Amniotic epithelial cell (primary cell): ENCODE measurements around the gene SIGLEC10.

Source experiments
- DNase-seq: peaks from one replicate; pipeline ENCODE4 v3.0.0-alpha.2; 2010; ENCODE audit warnings: low read depth

Gene SIGLEC10

DNA sequence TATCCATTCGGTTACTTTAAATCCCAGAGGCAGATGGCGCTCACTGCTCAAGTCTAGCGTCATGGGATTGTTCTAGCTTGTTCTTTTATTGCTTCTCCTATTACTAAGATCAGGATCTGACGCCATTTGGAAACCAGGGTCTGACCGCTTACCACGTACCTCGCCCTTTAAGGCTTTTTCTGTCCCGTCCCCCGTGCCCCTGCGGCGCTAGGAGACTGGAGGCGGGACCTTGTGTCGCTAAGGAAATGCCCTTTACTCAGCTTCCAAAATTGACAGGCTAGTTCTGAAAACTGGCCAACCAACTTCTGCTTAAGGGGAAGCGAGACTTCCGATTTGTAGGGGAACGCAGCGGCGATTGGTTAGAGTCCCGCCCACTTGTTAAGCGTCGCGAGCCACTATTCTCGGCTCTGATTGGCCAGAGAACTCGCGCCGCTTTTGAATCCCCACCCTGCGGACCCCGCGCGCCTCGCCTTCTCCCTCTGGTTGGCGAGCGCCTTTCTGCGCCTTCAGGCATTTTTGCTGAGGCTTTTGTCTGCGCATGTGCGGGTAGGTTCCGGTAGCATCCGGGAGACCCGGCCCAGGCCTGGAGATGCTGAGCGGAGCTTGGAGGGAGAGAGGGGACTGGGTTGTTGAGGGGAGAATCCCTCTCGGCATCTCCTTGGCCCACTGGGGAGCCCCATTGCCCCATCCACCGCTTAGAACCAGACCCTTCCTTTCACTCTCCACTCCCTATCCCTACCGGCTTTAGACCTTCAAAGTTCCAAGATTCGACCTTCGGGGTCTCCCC, 23.2 kb downstream of the SIGLEC10 start:
- peak; percentile 99 for DNase-seq

DNA sequence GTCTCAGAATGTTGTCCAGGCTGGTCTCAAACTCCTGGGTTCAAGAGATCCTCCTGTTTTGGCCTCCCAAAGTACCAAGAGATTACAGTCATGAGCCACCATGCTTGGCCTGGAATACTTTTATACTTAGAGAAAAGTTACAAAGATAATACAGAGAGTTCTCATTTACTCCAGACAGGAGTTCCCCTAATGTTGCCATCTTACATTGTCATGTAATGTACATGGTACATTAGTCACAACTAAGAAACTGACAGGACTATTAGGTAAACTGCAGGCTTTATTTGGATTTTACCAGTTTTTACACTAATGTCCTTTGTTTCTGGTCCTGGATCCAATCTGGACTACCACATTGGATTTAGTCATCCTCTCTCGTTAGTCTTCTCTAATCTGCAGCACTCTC, 24.7 kb downstream of the SIGLEC10 start:
- DNase-seq = no peak

DNA sequence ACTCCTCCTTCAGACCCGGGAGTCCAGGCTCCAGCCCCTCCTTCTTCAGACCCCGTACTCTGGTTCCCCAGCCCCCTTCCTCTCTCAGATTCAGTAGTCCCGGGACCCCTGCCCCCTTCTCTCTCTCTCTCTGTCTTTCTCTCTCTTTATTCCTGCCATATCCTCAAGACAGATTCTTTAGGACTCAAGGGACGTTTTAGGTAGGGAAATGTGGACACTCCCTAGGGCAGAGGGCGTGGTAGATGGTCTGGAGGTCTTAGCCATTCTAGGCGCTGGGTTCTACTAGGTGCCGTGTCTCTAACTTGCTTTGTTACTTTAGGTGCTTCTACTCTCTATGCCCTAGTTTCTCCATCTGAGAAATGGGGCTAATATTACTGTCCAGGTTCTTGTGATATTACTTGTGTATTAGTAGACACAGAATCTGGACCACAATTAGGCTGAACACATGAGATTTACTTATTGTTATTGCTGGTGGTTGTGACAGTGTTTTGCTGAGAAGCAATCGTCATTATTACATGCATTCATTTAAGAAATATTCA, 26.3 kb downstream of the SIGLEC10 start:
- no peak for DNase-seq

DNA sequence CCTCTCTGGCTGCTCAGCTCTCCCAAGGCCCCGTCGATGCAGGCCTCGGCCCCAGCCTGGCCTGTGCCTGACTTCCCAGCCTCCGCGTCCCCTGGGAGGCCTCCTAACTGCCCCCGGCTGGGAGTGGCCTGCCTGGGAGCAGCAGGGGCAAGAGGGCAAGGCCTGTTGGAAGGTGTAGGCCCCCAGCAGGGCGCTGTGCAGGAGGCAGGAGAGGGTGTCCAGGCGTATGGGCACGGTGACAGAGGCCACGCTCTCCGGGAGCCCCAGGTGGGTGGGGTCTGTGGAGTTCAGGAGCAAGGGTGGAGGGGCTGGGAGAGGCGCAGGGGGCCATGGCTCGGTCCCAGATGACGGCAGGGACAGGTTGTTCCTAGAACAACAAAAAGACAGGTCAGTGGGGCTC, 28.3 kb downstream of the SIGLEC10 start:
- no peak for DNase-seq

DNA sequence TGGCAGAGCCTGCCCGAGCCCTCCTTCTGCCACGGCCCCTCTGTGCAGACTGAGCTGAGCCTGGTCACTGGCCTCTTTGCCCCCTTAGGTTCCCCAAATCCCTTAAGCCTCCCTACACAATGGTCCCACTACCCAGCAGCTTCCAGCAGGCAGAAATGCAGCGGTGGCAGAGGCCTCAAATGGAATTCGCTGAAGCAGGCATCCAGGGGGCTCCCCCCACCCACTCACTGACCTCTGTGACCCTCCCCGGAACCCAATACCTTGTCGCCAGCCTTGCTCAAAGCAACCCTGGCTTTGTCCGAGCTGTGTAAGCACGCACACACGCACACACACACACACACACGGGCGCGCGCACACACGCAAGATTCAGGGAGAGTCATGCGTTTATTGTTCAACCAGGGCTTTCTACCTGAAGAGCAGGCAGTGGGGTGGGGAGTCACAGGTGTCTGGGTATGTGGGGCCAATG, 29.5 kb downstream of the SIGLEC10 start, which contains the start of gene LIM2:
Gene LIM2, minus strand, starts transcription at position 51 of the 466 bp plus-strand sequence. CDS start 531 bp downstream, outside the sequence.
- DNase-seq = no peak

DNA sequence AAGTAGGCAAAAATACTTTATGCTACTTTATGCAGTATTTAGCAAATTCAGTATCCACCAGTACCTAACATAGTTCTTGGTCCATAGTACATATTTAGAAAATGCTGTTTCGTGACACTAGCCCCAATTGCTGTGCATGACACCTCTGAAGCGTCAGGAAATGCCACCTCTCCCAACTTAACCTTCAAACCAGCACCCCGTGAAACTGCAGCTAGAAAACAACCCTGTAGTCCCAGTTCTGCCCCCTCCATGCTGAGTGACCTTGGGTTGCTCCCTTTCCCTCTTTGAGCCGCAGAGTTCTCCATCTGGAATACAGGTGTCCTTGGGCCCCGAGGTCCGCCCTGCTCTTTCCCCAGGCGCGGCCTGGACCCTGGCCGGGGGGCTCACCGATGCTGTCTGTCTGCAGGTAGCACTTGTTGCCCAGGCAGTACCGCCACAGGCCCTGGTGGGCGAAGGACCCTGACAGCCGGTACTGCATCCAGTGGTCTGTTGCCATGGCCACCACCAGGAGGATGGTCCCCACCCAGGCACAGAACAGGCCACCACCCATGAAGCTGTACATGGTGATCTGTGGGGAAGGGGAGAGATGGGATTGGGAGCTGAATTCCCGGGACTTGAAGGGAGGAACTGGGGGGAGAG, 30.4 kb downstream of the SIGLEC10 start:
- no peak for DNase-seq

DNA sequence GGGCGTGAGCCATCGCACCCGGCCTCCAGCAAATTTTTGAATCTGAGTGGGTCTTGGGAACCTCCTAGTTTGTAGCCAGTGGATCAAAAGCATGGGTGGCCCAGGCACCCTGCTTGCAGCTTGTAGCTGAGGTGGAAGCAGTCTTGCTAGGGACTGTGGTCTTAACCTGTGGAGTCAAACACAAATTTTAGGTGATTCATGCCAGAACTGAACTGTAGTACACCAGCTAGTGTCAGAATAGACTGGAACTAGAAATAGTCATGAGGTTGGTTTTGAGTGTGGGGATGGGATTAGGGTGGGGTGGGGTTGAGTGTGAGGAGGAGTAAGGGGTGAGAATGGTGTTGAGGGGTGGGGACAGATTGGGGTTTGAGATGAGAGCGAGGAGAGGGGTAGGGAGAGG, 35.4 kb downstream of the SIGLEC10 start:
- DNase-seq = no peak

DNA sequence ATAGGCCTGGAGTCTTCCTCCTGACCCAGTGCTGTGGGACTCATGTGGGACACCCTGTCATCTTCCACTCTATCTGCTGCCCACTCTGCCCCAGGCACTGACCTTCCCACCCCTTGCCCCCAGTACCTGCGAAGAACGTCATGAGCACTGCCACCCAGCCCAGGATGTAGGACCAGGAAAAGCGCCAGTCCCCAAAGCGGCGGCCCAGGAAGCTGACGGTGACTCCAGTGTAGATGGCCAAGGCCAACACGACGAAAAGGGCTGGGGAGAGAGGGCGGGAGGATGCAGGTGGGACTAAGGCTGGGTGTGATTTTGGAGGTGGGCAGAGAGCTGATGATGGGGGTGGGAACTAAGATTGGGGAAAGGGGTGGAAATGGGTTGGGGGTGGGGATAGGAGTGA, 37.1 kb downstream of the SIGLEC10 start:
- DNase-seq = no peak

DNA sequence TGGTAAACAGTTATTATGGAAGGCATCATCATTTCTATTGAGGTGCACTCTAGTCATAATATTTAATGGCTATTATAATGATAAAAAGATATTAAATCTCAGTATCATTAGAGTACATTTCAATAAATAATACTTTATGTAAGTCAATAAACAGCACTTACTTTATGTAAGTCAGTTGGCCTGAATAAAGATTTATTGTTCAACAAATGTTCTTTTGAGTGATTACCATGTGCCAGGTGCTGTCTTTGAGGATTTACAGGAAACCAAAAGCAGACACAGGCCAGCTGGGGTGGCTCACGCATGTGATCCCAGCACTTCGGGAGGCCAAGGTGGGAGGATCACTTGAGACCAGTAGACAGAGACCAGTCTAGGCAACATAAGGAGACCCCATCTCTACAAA, 40.0 kb downstream of the SIGLEC10 start:
- no peak for DNase-seq

DNA sequence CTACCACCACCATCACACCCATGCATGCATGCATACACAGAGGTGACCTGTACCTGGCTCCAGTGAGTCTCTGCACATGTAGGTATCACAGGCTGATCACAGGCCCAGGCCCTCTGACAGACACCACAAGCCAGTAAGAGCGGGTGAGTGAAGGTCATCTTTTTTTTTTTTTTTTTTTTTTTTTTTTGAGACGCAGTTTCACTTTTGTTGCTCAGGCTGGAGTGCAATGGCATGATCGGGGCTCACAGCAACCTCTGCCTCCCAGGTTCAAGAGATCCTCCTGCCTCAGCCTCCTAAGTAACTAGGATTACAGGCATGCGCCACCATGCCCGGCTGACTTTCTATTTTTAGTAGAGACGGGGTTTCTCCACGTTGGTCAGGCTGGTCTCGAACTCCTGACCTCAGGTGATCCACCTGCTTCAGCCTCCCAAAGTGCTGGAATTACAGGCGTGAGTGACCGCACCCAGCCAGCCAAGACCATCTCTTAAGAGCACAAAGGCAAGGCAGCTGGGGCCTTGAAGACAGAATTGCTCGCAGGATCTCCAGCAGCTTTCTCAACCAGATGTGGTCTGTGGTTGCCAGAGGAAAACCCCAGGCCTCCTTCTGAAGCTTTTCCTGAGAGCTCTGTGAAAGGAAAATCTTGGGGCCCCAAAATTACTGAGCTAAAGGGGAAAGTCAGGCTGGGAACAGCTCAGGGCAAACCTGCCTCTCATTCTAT, 41.8 kb downstream of the SIGLEC10 start:
- DNase-seq = no peak

DNA sequence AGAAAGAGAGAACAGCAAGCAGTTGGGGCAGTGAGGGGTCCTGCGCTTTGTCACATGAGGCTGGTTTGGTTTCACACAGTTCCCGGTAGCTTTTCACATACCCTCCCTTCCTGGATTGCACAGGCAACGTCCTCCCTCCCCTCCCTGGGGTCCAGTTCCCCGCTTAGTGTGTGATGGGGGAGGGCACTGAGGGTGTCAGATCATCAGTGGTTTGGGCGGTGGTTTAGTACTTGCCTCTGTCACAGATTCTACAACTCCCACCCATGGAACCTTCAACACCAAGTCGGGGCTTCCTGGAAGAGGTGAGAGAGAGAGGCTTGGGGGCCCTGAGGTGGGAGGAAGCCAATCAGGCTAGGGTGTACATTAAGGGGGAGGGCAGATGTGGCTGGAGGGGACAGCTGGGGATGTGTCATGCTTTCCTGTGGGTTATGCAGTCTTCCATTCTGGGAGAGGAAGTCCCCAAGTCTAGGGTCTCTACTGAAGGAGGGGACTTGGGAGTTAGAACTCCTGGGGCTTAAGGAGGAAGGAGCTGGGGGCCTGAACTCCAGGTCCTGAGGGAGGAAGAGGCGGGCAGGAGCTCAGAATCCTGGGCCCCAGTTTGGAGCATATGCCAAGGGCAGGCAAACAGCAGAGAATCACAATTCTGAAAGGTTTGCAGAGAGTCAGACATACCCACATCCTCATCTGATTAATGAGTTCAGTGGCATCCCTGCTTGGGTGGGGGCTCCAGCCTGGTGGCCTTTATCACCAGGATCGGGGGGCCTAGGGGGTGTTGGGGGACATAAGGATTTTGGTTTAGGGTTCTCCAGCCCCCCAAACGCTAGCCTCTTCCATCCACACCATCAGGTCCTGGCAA, 44.6 kb downstream of the SIGLEC10 start, which contains the start of gene NKG7:
Gene NKG7, minus strand, starts transcription at position 6 of the 856 bp plus-strand sequence. CDS start 119 bp downstream, outside the sequence.
- no peak for DNase-seq

DNA sequence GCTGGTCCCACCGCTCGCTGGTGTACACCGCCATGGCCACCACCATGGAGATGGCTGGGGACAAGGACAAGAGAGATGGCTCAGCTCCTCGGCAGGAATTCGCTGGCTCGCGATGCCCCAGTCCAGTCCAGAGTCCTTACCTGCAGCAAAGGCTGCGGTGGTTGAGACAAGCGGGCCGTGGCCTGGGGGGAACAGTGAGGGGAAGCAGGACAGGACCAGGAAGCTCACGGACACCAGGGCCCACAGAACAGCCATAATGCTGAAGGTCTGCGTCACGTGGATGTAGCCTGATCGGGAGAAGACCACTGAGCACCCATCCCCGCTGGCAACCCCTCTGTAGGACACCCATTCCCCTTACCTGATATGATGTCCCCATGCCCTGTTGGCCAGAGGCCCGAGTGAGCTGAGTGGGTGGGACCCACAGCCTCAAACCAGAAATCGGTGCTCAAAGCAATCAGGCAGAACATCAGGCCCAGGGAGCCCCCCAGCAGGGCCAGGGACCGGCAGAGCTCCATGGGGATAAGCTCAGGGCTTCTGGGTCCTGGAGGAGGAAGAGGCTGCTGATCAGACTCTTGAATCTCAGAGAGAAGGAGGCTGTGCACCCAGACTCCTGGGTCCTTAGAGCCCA, 45.3 kb downstream of the SIGLEC10 start:
- no peak for DNase-seq

DNA sequence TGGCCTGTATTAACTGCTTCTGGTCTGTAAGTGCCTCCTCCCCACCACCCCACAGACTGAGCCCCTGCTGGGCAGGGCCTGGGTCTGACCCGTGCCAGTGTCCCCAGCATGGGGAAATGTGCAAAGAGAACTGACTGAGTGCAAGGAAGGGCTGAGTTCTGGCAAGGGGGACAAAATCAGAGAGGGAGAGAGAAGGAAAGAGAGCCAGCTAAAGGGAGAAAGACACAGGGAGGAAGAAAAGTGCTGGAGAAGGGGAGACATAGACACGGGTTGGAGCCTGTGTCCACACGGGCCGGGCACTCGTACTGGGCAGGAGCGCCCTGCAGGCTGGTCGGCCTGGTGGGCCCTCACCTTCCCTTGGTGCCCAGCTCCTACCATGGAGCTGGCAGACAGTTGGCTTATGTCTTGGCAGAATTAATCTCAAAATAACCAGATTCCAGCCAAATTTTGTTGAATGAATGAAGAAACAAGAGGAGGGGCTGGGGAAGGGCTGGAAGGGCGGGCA, 46.2 kb downstream of the SIGLEC10 start:
- DNase-seq = no peak

DNA sequence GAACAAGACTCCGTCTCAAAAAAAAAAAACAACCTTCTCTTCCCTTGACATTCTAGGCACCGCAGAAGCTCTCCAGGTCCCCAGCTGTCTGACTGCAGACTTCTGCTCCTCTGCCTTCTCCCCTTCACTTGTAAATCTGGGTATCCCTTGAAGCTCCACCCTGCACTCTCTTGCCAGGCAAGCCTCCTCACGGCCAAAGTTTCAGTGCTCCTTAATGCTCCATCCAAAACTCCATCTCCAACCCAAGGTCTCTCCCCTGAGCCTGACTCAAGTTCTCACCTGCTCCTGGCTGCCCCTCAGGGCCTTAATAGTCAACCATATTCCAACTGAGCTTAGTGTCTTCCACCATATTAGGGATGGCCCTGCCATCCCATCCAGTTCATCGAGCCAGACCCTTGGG, 47.2 kb downstream of the SIGLEC10 start:
- DNase-seq = no peak

DNA sequence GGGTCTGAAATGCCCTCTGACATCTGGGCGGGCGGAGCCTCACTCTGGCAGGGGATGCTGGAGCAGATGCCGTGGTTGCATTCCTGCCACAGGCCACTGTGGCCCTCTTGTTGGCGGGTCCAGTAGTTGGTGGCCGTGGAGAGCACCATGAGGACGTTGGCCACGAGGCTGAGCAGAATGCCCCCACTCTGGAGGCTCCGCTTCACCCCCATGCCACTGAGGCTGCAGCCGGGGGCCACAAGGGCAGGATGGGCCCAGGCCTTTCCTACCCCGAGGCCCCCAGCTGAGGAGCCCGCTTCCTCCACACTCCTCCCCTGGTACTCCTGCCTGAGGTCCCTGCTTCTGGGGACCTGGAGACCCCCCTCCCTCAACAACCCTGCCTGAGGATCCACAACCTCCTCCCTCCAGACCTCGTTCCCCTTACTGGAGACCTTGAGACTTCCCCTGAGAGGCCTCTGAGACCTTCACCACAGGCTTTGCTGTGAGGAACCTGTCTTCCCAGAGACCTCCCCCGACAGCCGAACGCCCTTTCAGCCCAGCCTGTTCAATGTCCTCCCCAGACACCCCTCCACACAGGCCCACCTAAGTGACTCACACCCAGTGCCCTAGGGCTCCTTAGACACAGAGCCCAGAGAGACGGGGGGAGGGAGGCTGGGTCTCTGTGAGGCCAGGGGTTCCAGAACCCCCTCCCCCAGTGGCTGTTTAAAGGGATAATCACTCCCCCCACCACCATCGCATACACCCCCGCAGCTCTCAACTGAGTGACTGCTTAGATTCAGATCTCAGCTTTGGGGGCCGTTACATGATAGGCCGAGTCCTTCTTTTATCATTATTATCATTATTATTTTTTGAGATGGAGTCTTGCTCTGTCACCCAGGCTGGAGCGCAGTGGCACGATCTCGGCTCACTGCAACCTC, 48.8 kb downstream of the SIGLEC10 start, which contains the start of gene CLDND2:
Gene CLDND2, minus strand, starts transcription at position 638 of the 917 bp plus-strand sequence. Its CDS starts 426 bp downstream, at position 212.
- DNase-seq = no peak

DNA sequence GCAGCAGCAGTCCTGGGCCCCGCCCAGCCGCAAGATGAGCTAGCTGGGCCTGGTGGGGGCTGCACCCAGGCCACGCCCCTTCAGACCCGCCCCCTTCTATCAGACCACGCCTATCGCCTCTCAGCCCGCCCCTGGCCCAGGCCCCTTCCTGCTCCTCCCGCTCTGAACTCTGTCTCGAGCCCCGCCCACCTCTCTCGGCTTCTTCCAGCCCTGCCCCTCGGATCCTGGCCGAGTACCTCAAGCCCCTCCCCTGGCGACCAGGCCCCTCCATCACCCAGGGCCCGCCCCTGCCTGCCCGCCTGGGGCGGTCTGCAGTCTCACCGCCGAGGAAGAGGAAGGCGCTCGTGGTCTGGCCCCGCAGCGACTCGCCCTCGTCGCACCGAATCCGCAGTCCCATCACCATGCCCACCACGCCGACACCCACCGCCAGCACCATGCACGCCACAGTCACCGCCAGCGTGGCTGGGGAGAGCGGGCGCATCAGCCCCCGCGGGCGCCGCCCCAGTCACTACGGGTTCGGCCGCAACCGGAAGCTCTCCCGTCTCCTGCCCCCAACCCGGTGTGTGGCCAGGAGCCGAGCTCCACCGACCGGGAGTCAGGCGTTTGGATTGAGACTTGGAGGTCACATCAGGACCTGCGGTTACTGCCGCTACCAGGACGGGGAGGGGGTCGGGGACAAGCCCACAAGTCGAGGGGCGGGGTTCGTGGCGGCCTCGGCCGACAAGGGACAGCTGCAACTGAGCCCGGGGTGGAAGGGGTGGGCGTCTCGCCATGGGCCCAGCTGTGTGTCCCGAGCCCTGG, 49.7 kb downstream of the SIGLEC10 start:
- peak; percentile 98 for DNase-seq

DNA sequence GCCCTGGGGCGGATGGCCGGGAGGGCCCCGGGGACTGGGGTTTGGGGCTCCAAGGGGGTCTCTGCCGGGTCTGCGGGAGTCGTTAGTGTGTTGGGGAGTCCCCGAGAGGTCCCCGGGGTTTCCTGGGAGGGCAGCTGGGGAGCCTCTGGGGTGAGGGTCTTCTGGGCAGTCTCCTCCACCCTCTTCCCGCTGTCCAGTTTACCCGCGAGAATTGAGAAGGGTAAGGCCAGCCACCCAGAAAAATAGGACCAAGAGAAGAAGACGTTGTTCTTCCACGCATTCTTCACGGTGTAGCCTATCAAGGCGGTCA, 50.2 kb downstream of the SIGLEC10 start:
- no peak for DNase-seq

DNA sequence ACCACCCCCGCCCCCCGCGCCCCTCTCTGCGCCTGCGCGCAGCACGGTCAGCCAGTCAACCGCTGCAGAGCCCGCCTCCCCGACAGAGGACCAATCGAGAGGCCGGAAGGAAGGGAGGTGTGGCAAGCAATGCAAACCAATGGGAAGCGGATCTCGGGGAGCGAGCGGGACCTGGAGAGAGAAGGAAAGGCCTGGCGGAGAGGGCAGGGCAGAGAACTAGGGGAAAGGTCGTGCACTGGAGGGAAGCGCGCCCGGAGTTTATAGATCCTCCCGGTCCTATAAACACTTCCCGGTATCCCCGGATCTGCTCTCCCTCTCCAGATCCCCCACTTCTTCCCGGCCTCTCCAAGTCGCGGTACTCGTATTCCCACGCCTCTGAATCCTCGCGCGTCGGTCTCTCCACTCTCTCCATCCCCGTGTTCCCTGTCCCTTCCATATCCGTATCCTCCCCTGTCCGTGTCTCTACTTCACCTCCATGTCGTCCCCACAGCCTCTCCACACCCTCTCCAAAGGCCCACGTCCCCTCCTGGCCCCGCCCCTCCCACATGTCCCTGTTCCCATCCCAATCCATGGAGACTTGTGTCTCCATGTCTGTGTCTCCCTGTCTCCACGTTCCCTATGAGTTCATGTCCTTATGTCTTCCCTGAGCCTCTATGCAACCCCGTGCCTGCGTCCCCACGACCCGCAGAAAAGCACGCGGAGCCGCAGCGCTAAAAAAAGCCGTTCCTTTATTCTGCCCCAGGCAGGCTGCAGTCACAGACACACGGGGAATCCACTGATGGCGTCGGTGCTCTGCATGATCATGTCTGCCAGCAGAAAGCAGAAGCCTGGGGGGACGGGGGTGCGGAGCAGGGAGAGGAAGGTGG, 50.8 kb downstream of the SIGLEC10 start:
- peak; percentile 97 for DNase-seq
